Measurements from ENCODE around the gene DRC3. TPM values are rescaled to one million over a fixed set of nuclear protein-coding genes. Genes with fewer than 3 reads are reported as not detected.

The DRC3 gene
- polyA plus RNA-seq, 1 donor from 2014 or later: 1.9 TPM

- Histone ChIP-seq H3K9me3 (ENCODE audit: low read length) (no peaks in the 10 kb centered on the region), H2AFZ (ENCODE audit: low read depth, low read length) (no peak overlapping the region), H3K9ac (ENCODE audit: low read length) (no peak overlapping the region), H3K79me2 (replicated peaks; ENCODE audit: insufficient read depth, low read length) (no peaks in the 10 kb centered on the region), H3K36me3 (ENCODE audit: insufficient read depth, low read length) (no peaks in the 10 kb centered on the region), H3K27me3 (ENCODE audit: insufficient read depth, low read depth, low read length) (no peaks in the 10 kb centered on the region), H3F3A (ENCODE audit: insufficient read depth, low read length, poor library complexity, severe bottlenecking) (no peaks in the 10 kb centered on the region), H3K27ac (ENCODE audit: low read length) (no peak overlapping the region), H4K20me1 (ENCODE audit: insufficient read depth) (no peaks in the 10 kb centered on the region), H3K4me3 (ENCODE audit: low read length) (no peak overlapping the region), H3K9me2 (ENCODE audit: insufficient read depth, low read length) (no peaks in the 10 kb centered on the region), H3K4me2 (ENCODE audit: low read length) (no peak overlapping the region)
- TF ChIP-seq MXI1 (conservative IDR thresholded peaks at IDR 0.05; ENCODE audit: poor library complexity, severe bottlenecking) (no peak), EP300 (conservative IDR thresholded peaks at IDR 0.05; ENCODE audit: poor library complexity, severe bottlenecking) (no peak), TAF1 (IDR thresholded peaks at IDR 0.05; ENCODE audit: low read depth) (no peak)
Observed at GRCh38 chr17:17993366-17993765, 20.7 kb downstream of the DRC3 start.

GRCh38 chr17:17993852-17994251 lies 21.2 kb downstream of the DRC3 start:
- Histone ChIP-seq H3K9me2 (ENCODE audit: insufficient read depth, low read length) (no peaks in the 10 kb centered on the region), H3K79me2 (replicated peaks; ENCODE audit: insufficient read depth, low read length) (no peaks in the 10 kb centered on the region), H4K20me1 (ENCODE audit: insufficient read depth) (no peaks in the 10 kb centered on the region), H3K4me3 (ENCODE audit: low read length) (no peak overlapping the region), H3K36me3 (ENCODE audit: insufficient read depth, low read length) (no peaks in the 10 kb centered on the region), H2AFZ (ENCODE audit: low read depth, low read length) (no peak overlapping the region), H3K9me3 (ENCODE audit: low read length) (no peaks in the 10 kb centered on the region), H3K9ac (ENCODE audit: low read length) (no peak overlapping the region), H3K27ac (ENCODE audit: low read length) (no peak overlapping the region), H3K4me2 (ENCODE audit: low read length) (no peak overlapping the region), H3F3A (ENCODE audit: insufficient read depth, low read length, poor library complexity, severe bottlenecking) (no peaks in the 10 kb centered on the region), H3K27me3 (ENCODE audit: insufficient read depth, low read depth, low read length) (no peaks in the 10 kb centered on the region)
- TF ChIP-seq EP300 (conservative IDR thresholded peaks at IDR 0.05; ENCODE audit: poor library complexity, severe bottlenecking) (no peak), MXI1 (conservative IDR thresholded peaks at IDR 0.05; ENCODE audit: poor library complexity, severe bottlenecking) (no peak), EZH2 (IDR thresholded peaks at IDR 0.05; ENCODE audit: borderline replicate concordance, insufficient read depth, low read length, poor library complexity, severe bottlenecking) (no peak), SMC3 (conservative IDR thresholded peaks at IDR 0.05; ENCODE audit: poor library complexity) (no peak), REST (IDR thresholded peaks at IDR 0.05; ENCODE audit: borderline replicate concordance) (no peak), CTCF (IDR thresholded peaks at IDR 0.05; ENCODE audit: poor library complexity, severe bottlenecking) (no peak), POLR2AphosphoS5 (IDR thresholded peaks at IDR 0.05) (no peak), RAD21 (conservative IDR thresholded peaks at IDR 0.05) (no peak), TAF1 (IDR thresholded peaks at IDR 0.05; ENCODE audit: low read depth) (no peak)

Measured in neural cell (in vitro differentiated cells).